GM12878 (cell line): ENCODE results near the gene TMTC1.

Source experiments
- TF ChIP-seq, protein P1 (sequence below), 3 experiments: IDR thresholded peaks in 2 of 3; conservative IDR thresholded peaks in 1 of 3; 2 replicates each; pipeline ENCODE4 v1.5.1; 2011; ENCODE audit warnings: low read depth in 3 of 3, low read length in 3 of 3, mild to moderate bottlenecking in 3 of 3, control low read depth in 2 of 3, moderate library complexity in 2 of 3, inconsistent platforms in 1 of 3, mixed read lengths in 1 of 3; ENCODE audit not compliant: control insufficient read depth in 2 of 3, insufficient read depth in 1 of 3; ENCODE audit errors: extremely low read depth in 1 of 3
- TF ChIP-seq, protein P2 (sequence below): IDR thresholded peaks from 2 replicates; pipeline ENCODE4 v1.6.1; 2012; ENCODE audit warnings: mild to moderate bottlenecking, low read depth, low read length

DNA sequence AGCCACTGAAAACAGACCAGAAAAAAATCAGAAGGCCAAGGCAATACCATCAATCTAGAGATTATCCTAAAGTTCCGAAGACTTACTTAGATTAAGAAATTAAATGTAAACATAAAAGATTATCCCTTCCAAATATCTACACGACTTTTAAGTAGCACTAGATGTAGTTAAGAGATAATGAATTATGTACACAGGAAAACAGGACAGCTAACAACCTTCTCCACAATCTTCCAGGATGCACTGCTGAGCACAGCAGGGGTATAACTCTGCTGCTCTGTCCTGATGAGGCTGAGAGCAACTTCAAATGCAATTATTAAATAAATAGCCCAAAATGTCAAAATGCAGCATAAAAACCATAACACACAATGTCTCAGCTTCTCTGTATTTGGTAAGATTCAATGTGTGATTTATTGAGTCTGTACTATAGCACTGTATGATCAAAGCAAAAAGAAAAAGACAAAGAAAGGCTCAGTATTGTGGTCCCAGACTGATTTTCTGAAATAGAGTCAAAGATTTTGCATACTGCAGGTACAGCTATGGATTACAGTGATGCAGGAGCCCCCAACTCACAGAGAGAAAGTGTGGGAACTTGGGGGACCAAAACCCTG is 56.9 kb downstream of the TMTC1 start:
- TF ChIP-seq, protein P1, sequence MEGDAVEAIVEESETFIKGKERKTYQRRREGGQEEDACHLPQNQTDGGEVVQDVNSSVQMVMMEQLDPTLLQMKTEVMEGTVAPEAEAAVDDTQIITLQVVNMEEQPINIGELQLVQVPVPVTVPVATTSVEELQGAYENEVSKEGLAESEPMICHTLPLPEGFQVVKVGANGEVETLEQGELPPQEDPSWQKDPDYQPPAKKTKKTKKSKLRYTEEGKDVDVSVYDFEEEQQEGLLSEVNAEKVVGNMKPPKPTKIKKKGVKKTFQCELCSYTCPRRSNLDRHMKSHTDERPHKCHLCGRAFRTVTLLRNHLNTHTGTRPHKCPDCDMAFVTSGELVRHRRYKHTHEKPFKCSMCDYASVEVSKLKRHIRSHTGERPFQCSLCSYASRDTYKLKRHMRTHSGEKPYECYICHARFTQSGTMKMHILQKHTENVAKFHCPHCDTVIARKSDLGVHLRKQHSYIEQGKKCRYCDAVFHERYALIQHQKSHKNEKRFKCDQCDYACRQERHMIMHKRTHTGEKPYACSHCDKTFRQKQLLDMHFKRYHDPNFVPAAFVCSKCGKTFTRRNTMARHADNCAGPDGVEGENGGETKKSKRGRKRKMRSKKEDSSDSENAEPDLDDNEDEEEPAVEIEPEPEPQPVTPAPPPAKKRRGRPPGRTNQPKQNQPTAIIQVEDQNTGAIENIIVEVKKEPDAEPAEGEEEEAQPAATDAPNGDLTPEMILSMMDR (IDR thresholded peaks at IDR 0.05 in 2 of 3, conservative IDR thresholded peaks at IDR 0.05 in 1 of 3; ENCODE audit: control insufficient read depth in 2 of 3, extremely low read depth in 1 of 3, insufficient read depth in 1 of 3, low read depth in 3 of 3, low read length in 3 of 3): no peak
- TF ChIP-seq, protein P2, sequence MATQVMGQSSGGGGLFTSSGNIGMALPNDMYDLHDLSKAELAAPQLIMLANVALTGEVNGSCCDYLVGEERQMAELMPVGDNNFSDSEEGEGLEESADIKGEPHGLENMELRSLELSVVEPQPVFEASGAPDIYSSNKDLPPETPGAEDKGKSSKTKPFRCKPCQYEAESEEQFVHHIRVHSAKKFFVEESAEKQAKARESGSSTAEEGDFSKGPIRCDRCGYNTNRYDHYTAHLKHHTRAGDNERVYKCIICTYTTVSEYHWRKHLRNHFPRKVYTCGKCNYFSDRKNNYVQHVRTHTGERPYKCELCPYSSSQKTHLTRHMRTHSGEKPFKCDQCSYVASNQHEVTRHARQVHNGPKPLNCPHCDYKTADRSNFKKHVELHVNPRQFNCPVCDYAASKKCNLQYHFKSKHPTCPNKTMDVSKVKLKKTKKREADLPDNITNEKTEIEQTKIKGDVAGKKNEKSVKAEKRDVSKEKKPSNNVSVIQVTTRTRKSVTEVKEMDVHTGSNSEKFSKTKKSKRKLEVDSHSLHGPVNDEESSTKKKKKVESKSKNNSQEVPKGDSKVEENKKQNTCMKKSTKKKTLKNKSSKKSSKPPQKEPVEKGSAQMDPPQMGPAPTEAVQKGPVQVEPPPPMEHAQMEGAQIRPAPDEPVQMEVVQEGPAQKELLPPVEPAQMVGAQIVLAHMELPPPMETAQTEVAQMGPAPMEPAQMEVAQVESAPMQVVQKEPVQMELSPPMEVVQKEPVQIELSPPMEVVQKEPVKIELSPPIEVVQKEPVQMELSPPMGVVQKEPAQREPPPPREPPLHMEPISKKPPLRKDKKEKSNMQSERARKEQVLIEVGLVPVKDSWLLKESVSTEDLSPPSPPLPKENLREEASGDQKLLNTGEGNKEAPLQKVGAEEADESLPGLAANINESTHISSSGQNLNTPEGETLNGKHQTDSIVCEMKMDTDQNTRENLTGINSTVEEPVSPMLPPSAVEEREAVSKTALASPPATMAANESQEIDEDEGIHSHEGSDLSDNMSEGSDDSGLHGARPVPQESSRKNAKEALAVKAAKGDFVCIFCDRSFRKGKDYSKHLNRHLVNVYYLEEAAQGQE: no peak
